Measurements from ENCODE around the gene BAMBI. TPM values are rescaled to one million over a fixed set of nuclear protein-coding genes. Genes with fewer than 3 reads are reported as not detected.

Gene BAMBI
- total and polyA plus RNA-seq, 8 donors = 2.3 to 7.9 (median 3.8) TPM

GRCh38 chr10:28679581-28680357, 2.4 kb downstream of the BAMBI start:
- TF ChIP-seq CTCF (IDR thresholded peaks at IDR 0.05) = no peak
- Histone ChIP-seq H3K9me3 (no peaks in the 10 kb centered on the region), H3K4me1 (no peaks in the 10 kb centered on the region), H3K27ac (peak overlapping the region in 2 of 4 donors; percentile 36 to 69), H3K27me3 (no peaks in the 10 kb centered on the region), H3K4me3 (peak overlapping the region in 3 of 4 donors; percentile 80 to 94 (median 83)), H3K36me3 (no peaks in the 10 kb centered on the region)
- DNase-seq (no peak), ATAC-seq (no peak), FAIRE-seq (no peak)
- 53 to 55% methylated on average over 15 of the region's 15 CpGs for WGBS, 2 donors
- intact Hi-C loops (cut with DNase I) = loop anchor here in 1 of 3 donors (5.0 kb wide), 1 partner anchor 453 kb away; no protein-coding TSS in a partner anchor

GRCh38 chr10:28680358-28680752, 3.0 kb downstream of the BAMBI start:
- FAIRE-seq (no peak), ATAC-seq (no peak), DNase-seq (no peak)
- no peak for TF ChIP-seq CTCF (IDR thresholded peaks at IDR 0.05)
- 34 to 46% methylated on average over 1 of the region's 1 CpG for WGBS, 2 donors
- intact Hi-C loops (cut with DNase I) = no loop called here
- no peaks in the 10 kb centered on the region for H3K27me3 ChIP-seq
- H3K27ac ChIP-seq = peak overlapping the region in 2 of 4 donors; percentile 4 to 36
- no peaks in the 10 kb centered on the region for H3K9me3 ChIP-seq
- no peaks in the 10 kb centered on the region for H3K4me1 ChIP-seq
- peak overlapping the region in 2 of 4 donors; percentile 80 to 83 for H3K4me3 ChIP-seq
- no peaks in the 10 kb centered on the region for H3K36me3 ChIP-seq

- no peak for TF ChIP-seq CTCF (IDR thresholded peaks at IDR 0.05)
- intact Hi-C loops (cut with DNase I) = no loop called here
- Histone ChIP-seq H3K9me3 (no peaks in the 10 kb centered on the region), H3K4me1 (no peaks in the 10 kb centered on the region), H3K27me3 (no peaks in the 10 kb centered on the region), H3K27ac (no peak overlapping the region), H3K36me3 (no peaks in the 10 kb centered on the region), H3K4me3 (no peak overlapping the region)
- 57 to 66% methylated on average over 6 of the region's 6 CpGs for WGBS, 2 donors
- ATAC-seq (no peak), DNase-seq (no peak), FAIRE-seq (no peak)
These were observed 4.0 kb downstream of the BAMBI start for GRCh38 chr10:28681291-28681763.

GRCh38 chr10:28681928-28682750, 4.8 kb downstream of the BAMBI start:
- ATAC-seq (no peak), DNase-seq (no peak), FAIRE-seq (no peak)
- 57 to 61% methylated on average over 14 of the region's 14 CpGs for WGBS, 2 donors
- intact Hi-C loops (cut with DNase I) = no loop called here
- Histone ChIP-seq H3K4me1 (no peaks in the 10 kb centered on the region), H3K27ac (no peak overlapping the region), H3K27me3 (no peaks in the 10 kb centered on the region), H3K9me3 (no peaks in the 10 kb centered on the region), H3K36me3 (no peaks in the 10 kb centered on the region), H3K4me3 (no peak overlapping the region)
- TF ChIP-seq CTCF (IDR thresholded peaks at IDR 0.05) = no peak

Measured in pancreas (tissue), 10 donors.